ENCODE measurements around the gene MFSD2A. TPM values are rescaled to one million over a fixed set of nuclear protein-coding genes. Genes with fewer than 3 reads are reported as not detected.

The MFSD2A gene
- total and polyA plus RNA-seq, 5 experiments from 2014 or later: 0.22 to 1.4 (median 0.81) TPM; not detected in 2

Other genes starting within 250 kb of the MFSD2A start
- gene PPIE, start 216.3 kb upstream of the MFSD2A start, total RNA-seq: 10 to 100 TPM; 86.9 to 88.3 TPM
- 100 to 1,000 TPM; 101 to 123 (median 102) TPM for gene PPIE, start 216.3 kb upstream of the MFSD2A start, polyA plus RNA-seq
- gene OXCT2, start 183.8 kb upstream of the MFSD2A start, total RNA-seq: not detected
- gene OXCT2, start 183.8 kb upstream of the MFSD2A start, polyA plus RNA-seq: not detected
- gene BMP8B, start 166.3 kb upstream of the MFSD2A start, total RNA-seq: under 1 TPM; 0.26 to 0.41 TPM
- gene BMP8B, start 166.3 kb upstream of the MFSD2A start, polyA plus RNA-seq: under 1 TPM in 1 of 3 donors, not detected in 2; 0.13 TPM
- gene TRIT1, start 71.6 kb upstream of the MFSD2A start, total RNA-seq: 10 to 100 TPM; 22.0 to 25.9 TPM
- 10 to 100 TPM in 2 of 3 donors, 1 to 10 TPM in 1; 9.5 to 13.0 (median 10.5) TPM for gene TRIT1, start 71.6 kb upstream of the MFSD2A start, polyA plus RNA-seq
- not detected for gene MYCL, start 53.2 kb upstream of the MFSD2A start, total RNA-seq
- not detected for gene MYCL, start 53.2 kb upstream of the MFSD2A start, polyA plus RNA-seq
- 100 to 1,000 TPM; 313 to 314 TPM for gene CAP1, start 85.6 kb downstream of the MFSD2A start, total RNA-seq
- gene CAP1, start 85.6 kb downstream of the MFSD2A start, polyA plus RNA-seq: 100 to 1,000 TPM; 610 to 675 (median 672) TPM
- 10 to 100 TPM; 70.9 to 72.9 TPM for gene PPT1, start 142.1 kb downstream of the MFSD2A start, total RNA-seq
- gene PPT1, start 142.1 kb downstream of the MFSD2A start, polyA plus RNA-seq: 100 to 1,000 TPM; 236 to 267 (median 237) TPM
- 10 to 100 TPM; 25.2 to 25.9 TPM for gene RLF, start 206.2 kb downstream of the MFSD2A start, total RNA-seq
- gene RLF, start 206.2 kb downstream of the MFSD2A start, polyA plus RNA-seq: 1 to 10 TPM; 6.8 to 9.5 (median 8.7) TPM

Data from naive thymus-derived CD8-positive, alpha-beta T cell (primary cell).